Amniotic stem cell (primary cell): Measurements from ENCODE around the gene CTXND2.

Experiments
- DNase-seq: peaks from one replicate; lab custom pipeline; 2025; lab: John Stamatoyannopoulos, UW

CTXND2 gene

DNA sequence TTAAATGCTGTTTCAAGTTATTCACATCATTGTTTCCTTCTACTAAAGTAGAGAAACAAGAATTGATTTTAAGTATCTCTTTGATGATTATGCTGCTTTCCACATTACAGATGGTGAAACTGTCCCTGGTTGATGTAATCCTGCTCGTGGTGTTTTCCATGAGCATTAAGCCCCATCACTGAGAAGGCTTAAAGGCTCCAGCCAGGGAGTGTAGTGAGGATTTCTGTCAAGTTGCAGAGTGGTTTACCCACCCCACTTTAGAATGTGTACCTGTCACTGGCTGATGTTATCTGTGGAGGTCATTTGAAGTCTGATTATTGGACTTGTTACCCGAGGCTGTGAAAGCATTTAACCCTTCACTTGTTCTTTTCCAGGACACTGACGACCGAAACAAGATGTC is 74.8 kb downstream of the CTXND2 start:
- DNase-seq, result no peak
